Hypothalamus (tissue), 51 donors: ENCODE data around the gene SPACA7.
A peak's percentile ranks its signal among the peaks of the same experiment; 100 is the strongest.

Source experiments
- DNase-seq, 51 donors: peaks; one replicate each; lab custom pipeline; 2025; lab: John Stamatoyannopoulos, UW

The SPACA7 gene

GRCh38 chr13:112376050-112376681 is at the start of gene SPACA7:
SPACA7 (plus strand) TSS chr13:112376355; CDS start chr13:112376386, 31 bp downstream.
- no peak for DNase-seq

- DNase-seq: no peak
These were observed 49.3 kb upstream of the SPACA7 start for GRCh38 chr13:112326821-112327370.

- DNase-seq: no peak
These were observed 47.2 kb upstream of the SPACA7 start for GRCh38 chr13:112328936-112329335.

- DNase-seq: no peak
These were observed 46.8 kb upstream of the SPACA7 start for GRCh38 chr13:112329376-112329775.

GRCh38 chr13:112330066-112330465 is 46.1 kb upstream of the SPACA7 start:
- no peak for DNase-seq

GRCh38 chr13:112330479-112331381 is 45.4 kb upstream of the SPACA7 start:
- DNase-seq: no peak

- no peak for DNase-seq
These were observed 44.5 kb upstream of the SPACA7 start for GRCh38 chr13:112331675-112332074.

GRCh38 chr13:112332727-112333126 is 43.4 kb upstream of the SPACA7 start:
- DNase-seq: no peak

GRCh38 chr13:112333756-112334543 is 42.2 kb upstream of the SPACA7 start:
- DNase-seq: peak in 1 of 51 donors; percentile 13

- DNase-seq: no peak
These were observed 41.0 kb upstream of the SPACA7 start for GRCh38 chr13:112335135-112335534.

- no peak for DNase-seq
These were observed 34.7 kb upstream of the SPACA7 start for GRCh38 chr13:112341446-112341845.

- no peak for DNase-seq
These were observed 34.0 kb upstream of the SPACA7 start for GRCh38 chr13:112341976-112342735.

GRCh38 chr13:112342841-112343361 is 33.3 kb upstream of the SPACA7 start:
- no peak for DNase-seq

- DNase-seq: no peak
These were observed 32.6 kb upstream of the SPACA7 start for GRCh38 chr13:112343591-112343990.

- DNase-seq: no peak
These were observed 30.4 kb upstream of the SPACA7 start for GRCh38 chr13:112345826-112346172.

GRCh38 chr13:112346173-112346898 is 29.8 kb upstream of the SPACA7 start:
- no peak for DNase-seq

- DNase-seq: no peak
These were observed 29.3 kb upstream of the SPACA7 start for GRCh38 chr13:112346899-112347229.

GRCh38 chr13:112347986-112348385 is 28.2 kb upstream of the SPACA7 start:
- no peak for DNase-seq

- DNase-seq: no peak
These were observed 27.4 kb upstream of the SPACA7 start for GRCh38 chr13:112348642-112349345.
